Stimulated activated CD4-positive, alpha-beta T cell treated with anti-CD3 and anti-CD28 coated beads, Interleukin-4, amount 100 ng/mL, for 1 hour (primary cell): ENCODE measurements around the gene ADARB2.

Source experiments
- DNase-seq: peaks from one replicate; pipeline ENCODE4 v3.0.0-alpha.2; 2020

Gene ADARB2

GRCh38 chr10:1190791-1191490 lies 546.4 kb downstream of the ADARB2 start:
- no peak for DNase-seq

- no peak for DNase-seq
Observed at GRCh38 chr10:1190052-1190395, 547.3 kb downstream of the ADARB2 start.

- DNase-seq = no peak
Observed at GRCh38 chr10:1189166-1190051, 547.9 kb downstream of the ADARB2 start.

GRCh38 chr10:1188558-1189135 lies 548.7 kb downstream of the ADARB2 start:
- DNase-seq = no peak

- DNase-seq = no peak
Observed at GRCh38 chr10:1187855-1188557, 549.3 kb downstream of the ADARB2 start.

- DNase-seq = no peak
Observed at GRCh38 chr10:1187151-1187854, 550.0 kb downstream of the ADARB2 start.

- no peak for DNase-seq
Observed at GRCh38 chr10:1186683-1186990, 550.7 kb downstream of the ADARB2 start.

GRCh38 chr10:1185911-1186682 lies 551.2 kb downstream of the ADARB2 start:
- DNase-seq = no peak

GRCh38 chr10:1184541-1185430 lies 552.5 kb downstream of the ADARB2 start:
- no peak for DNase-seq

- DNase-seq = no peak
Observed at GRCh38 chr10:1183701-1184100, 553.6 kb downstream of the ADARB2 start.

- no peak for DNase-seq
Observed at GRCh38 chr10:1183033-1183396, 554.3 kb downstream of the ADARB2 start.

- DNase-seq = no peak
Observed at GRCh38 chr10:1182280-1183032, 554.9 kb downstream of the ADARB2 start.

GRCh38 chr10:1180836-1181235 lies 556.5 kb downstream of the ADARB2 start:
- DNase-seq = no peak

- DNase-seq = no peak
Observed at GRCh38 chr10:1180071-1180730, 557.1 kb downstream of the ADARB2 start.

GRCh38 chr10:1179346-1180070 lies 557.8 kb downstream of the ADARB2 start:
- no peak for DNase-seq

- DNase-seq = no peak
Observed at GRCh38 chr10:1178506-1178905, 558.8 kb downstream of the ADARB2 start.

- no peak for DNase-seq
Observed at GRCh38 chr10:1177936-1178335, 559.4 kb downstream of the ADARB2 start.

- no peak for DNase-seq
Observed at GRCh38 chr10:1175956-1176565, 561.3 kb downstream of the ADARB2 start.

- DNase-seq = no peak
Observed at GRCh38 chr10:1174022-1174421, 563.3 kb downstream of the ADARB2 start.
